SK-N-SH (cell line): ENCODE results near the gene MYO15A. TPM values are rescaled to one million over a fixed set of nuclear protein-coding genes. Genes with fewer than 3 reads are reported as not detected.

Experiments used
- CTCF ChIA-PET: fragments of 300-600, 350-600 bp; formaldehyde crosslinking; extraction: SDS; loops from one replicate; lab custom pipeline; 2021; lab: Yijun Ruan, JAX
- POLR2A ChIA-PET: fragments of 350-600 bp; sonication (Branson Sonifier 250); formaldehyde crosslinking; extraction: SDS; loops from one replicate; lab custom pipeline; 2020; ENCODE audit warnings: antibody characterized with exemption, inconsistent platforms; lab: Yijun Ruan, JAX
- DNase-seq: peaks from one replicate; pipeline ENCODE4 v3.0.0; 2012
- H2AFZ ChIP-seq: fragments of 200-600 bp; sonication (generic); 2 replicates; pipeline ENCODE4 v1.8.1; 2016; ENCODE audit warnings: antibody characterized with exemption, mild to moderate bottlenecking, low read depth
- H3F3A ChIP-seq: fragments of 200-600 bp; sonication (generic); replicated peaks from 2 replicates; pipeline ENCODE3; 2016; ENCODE audit warnings: antibody characterized with exemption, mild to moderate bottlenecking; ENCODE audit not compliant: insufficient read depth
- H3K27ac ChIP-seq, 2 experiments: fragments of 200-500 bp in 1 of 2; fragments of 200-600 bp in 1 of 2; sonication (Bioruptor generic) in 1 of 2; sonication (generic), shearing (Covaris generic) in 1 of 2; 2 replicates each; pipeline versions ENCODE4 v1.5.1 to v1.6.1; 2014 to 2016; ENCODE audit warnings: low read depth in 2 of 2, inconsistent platforms in 1 of 2, low read length in 1 of 2, mild to moderate bottlenecking in 1 of 2, mixed read lengths in 1 of 2
- H3K27me3 ChIP-seq: fragments of 200-600 bp; sonication (generic), shearing (Covaris generic); 2 replicates; pipeline ENCODE4 v1.6.1; 2016; ENCODE audit warnings: mixed run types; ENCODE audit not compliant: insufficient read depth
- H3K36me3 ChIP-seq, 2 experiments: fragments of 200-500 bp in 1 of 2; fragments of 200-600 bp in 1 of 2; sonication (Bioruptor generic) in 1 of 2; sonication (generic) in 1 of 2; replicated peaks in 1 of 2; 2 replicates each; pipeline versions ENCODE3 to v1.5.1; 2014 to 2016; ENCODE audit warnings: low read length in 1 of 2, mild to moderate bottlenecking in 1 of 2; ENCODE audit not compliant: insufficient read depth in 2 of 2, control insufficient read depth in 1 of 2
- H3K4me1 ChIP-seq, 2 experiments: fragments of 200-500 bp in 1 of 2; fragments of 200-600 bp in 1 of 2; sonication (Bioruptor generic) in 1 of 2; sonication (generic), shearing (Covaris generic) in 1 of 2; 2 replicates each; pipeline versions ENCODE4 v1.5.1 to v1.6.1; 2014 to 2016; ENCODE audit warnings: low read depth in 1 of 2, low read length in 1 of 2, mixed run types in 1 of 2; ENCODE audit not compliant: insufficient read depth in 2 of 2, control insufficient read depth in 1 of 2
- H3K4me2 ChIP-seq: fragments of 200-600 bp; sonication (generic), shearing (Covaris generic); 2 replicates; pipeline ENCODE4 v1.6.1; 2017; ENCODE audit warnings: mixed run types
- H3K4me3 ChIP-seq, 2 experiments: fragments of 200-500 bp in 1 of 2; fragments of 200-600 bp in 1 of 2; sonication (Bioruptor generic) in 1 of 2; sonication (generic), shearing (Covaris generic) in 1 of 2; 2 replicates each; pipeline versions ENCODE4 v1.5.1 to v1.8.1; 2014 to 2016; ENCODE audit warnings: low read depth in 2 of 2, inconsistent platforms in 1 of 2, low read length in 1 of 2, mild to moderate bottlenecking in 1 of 2, mixed read lengths in 1 of 2, moderate library complexity in 1 of 2
- H3K79me2 ChIP-seq: fragments of 200-600 bp; sonication (generic); 2 replicates; pipeline ENCODE4 v1.8.1; 2017; ENCODE audit warnings: mild to moderate bottlenecking; ENCODE audit not compliant: insufficient read depth
- H3K9ac ChIP-seq: fragments of 200-600 bp; sonication (generic); 2 replicates; pipeline ENCODE4 v1.6.1; 2017; ENCODE audit warnings: mixed run types
- H3K9me2 ChIP-seq: fragments of 200-600 bp; sonication (generic); 2 replicates; pipeline ENCODE4 v1.6.1; 2017; ENCODE audit warnings: mixed run types
- H3K9me3 ChIP-seq: fragments of 200-600 bp; sonication (generic); 2 replicates; pipeline ENCODE4 v1.6.1; 2017; ENCODE audit warnings: mixed run types, mild to moderate bottlenecking, moderate library complexity
- H4K20me1 ChIP-seq: fragments of 200-600 bp; sonication (generic); 2 replicates; pipeline ENCODE4 v1.6.1; 2017; ENCODE audit warnings: mild to moderate bottlenecking, mixed run types; ENCODE audit not compliant: insufficient read depth
- CTCF ChIP-seq: fragments of 200-600 bp; sonication (generic); IDR thresholded peaks from 2 replicates; pipeline ENCODE4 v1.6.1; 2017; ENCODE audit warnings: antibody characterized with exemption, mild to moderate bottlenecking, moderate library complexity
- ELF1 ChIP-seq: IDR thresholded peaks from 2 replicates; pipeline ENCODE4 v1.4.0; 2012
- EP300 ChIP-seq, 2 experiments: IDR thresholded peaks; 2 replicates each; pipeline versions ENCODE4 v1.4.0 to v1.6.1; 2012; ENCODE audit warnings: borderline replicate concordance in 1 of 2, low read depth in 1 of 2, low read length in 1 of 2
- FOXJ3 ChIP-seq: sonication (generic); formaldehyde crosslinking; IDR thresholded peaks from 2 replicates; pipeline ENCODE4 v1.5.1; 2020; ENCODE audit warnings: mild to moderate bottlenecking, missing genetic modification reagents
- FOXM1 ChIP-seq: IDR thresholded peaks from 2 replicates; pipeline ENCODE4 v1.4.0; 2012; ENCODE audit warnings: low read depth, mild to moderate bottlenecking
- GABPA ChIP-seq: IDR thresholded peaks from 2 replicates; pipeline ENCODE4 v1.4.0; 2012; ENCODE audit warnings: low read depth, mild to moderate bottlenecking
- GATA2 ChIP-seq: sonication (generic); formaldehyde crosslinking; IDR thresholded peaks from 2 replicates; pipeline ENCODE4 v1.5.0; 2020; ENCODE audit warnings: mild to moderate bottlenecking, missing genetic modification reagents
- MXI1 ChIP-seq: IDR thresholded peaks from 2 replicates; pipeline ENCODE4 v1.6.1; 2012; ENCODE audit warnings: mild to moderate bottlenecking, low read depth, low read length, improper control_type of control experiment
- NFIC ChIP-seq: IDR thresholded peaks from 2 replicates; pipeline ENCODE4 v1.4.0; 2012; ENCODE audit warnings: borderline replicate concordance
- NRF1 ChIP-seq: IDR thresholded peaks from 2 replicates; pipeline ENCODE4 v1.6.1; 2012; ENCODE audit warnings: low read depth, mild to moderate bottlenecking, low read length
- PBX3 ChIP-seq: IDR thresholded peaks from 2 replicates; pipeline ENCODE4; 2012
- POLR2AphosphoS5 ChIP-seq: IDR thresholded peaks from 2 replicates; pipeline ENCODE4 v1.6.1; 2012; ENCODE audit warnings: low read depth, low read length
- RCOR1 ChIP-seq: fragments of 150-350 bp; IDR thresholded peaks from 2 replicates; pipeline ENCODE4 v1.6.1; 2017; ENCODE audit warnings: antibody characterized with exemption, low read length
- RFX5 ChIP-seq: IDR thresholded peaks from 2 replicates; pipeline ENCODE4 v1.6.1; 2012; ENCODE audit warnings: mild to moderate bottlenecking, improper control_type of control experiment, low read length
- RXRA ChIP-seq: IDR thresholded peaks from 2 replicates; pipeline ENCODE4 v1.4.0; 2012; ENCODE audit warnings: low read depth, mild to moderate bottlenecking, borderline replicate concordance
- SIN3A ChIP-seq: IDR thresholded peaks from 2 replicates; pipeline ENCODE4 v1.6.1; 2012; ENCODE audit warnings: low read depth, mild to moderate bottlenecking, low read length, moderate library complexity, borderline replicate concordance
- SMC3 ChIP-seq: IDR thresholded peaks from 2 replicates; pipeline ENCODE4 v1.6.1; 2012; ENCODE audit warnings: low read depth, low read length, improper control_type of control experiment
- TAF1 ChIP-seq: IDR thresholded peaks from 2 replicates; pipeline ENCODE4 v1.6.1; 2012; ENCODE audit warnings: low read depth, mild to moderate bottlenecking, low read length, moderate library complexity, borderline replicate concordance
- TCF12 ChIP-seq: IDR thresholded peaks from 2 replicates; pipeline ENCODE4 v1.4.0; 2012
- TEAD4 ChIP-seq: IDR thresholded peaks from 2 replicates; pipeline ENCODE4 v1.4.0; 2012; ENCODE audit warnings: mild to moderate bottlenecking, borderline replicate concordance; ENCODE audit not compliant: insufficient read depth
- USF1 ChIP-seq: IDR thresholded peaks from 2 replicates; pipeline ENCODE4 v1.4.0; 2012; ENCODE audit warnings: low read depth, borderline replicate concordance
- USF2 ChIP-seq: fragments of 150-350 bp; IDR thresholded peaks from 2 replicates; pipeline ENCODE4 v1.6.1; 2017; ENCODE audit warnings: antibody characterized with exemption, low read length, low read depth, borderline replicate concordance
- YY1 ChIP-seq: IDR thresholded peaks from 2 replicates; pipeline ENCODE4 v1.4.0; 2012; ENCODE audit warnings: low read depth, mild to moderate bottlenecking
- WGBS: methylation state at CpG from one replicate; pipeline ENCODE4 v1.1.6; 2017; ENCODE audit warnings: low lambda C conversion rate; 5-methylcytosine and 5-hydroxymethylcytosine counted together
- polyA plus RNA-seq, 3 experiments: library from polyadenylated mRNA; depleted of rRNA; stranded (reverse); fragments of >200 nt; gene quantifications; 2 replicates each; pipeline ENCODE4 v1.2.3, GENCODE V29; 2012

The MYO15A gene
- polyA plus RNA-seq, 1 of the 3 experiments (the other 2 are of a cell fraction) = 0.43 TPM

- H3K36me3 ChIP-seq = no peaks in the 10 kb centered on the region
- 75% methylated on average over 23 of the region's 23 CpGs for WGBS
- no peaks in the 10 kb centered on the region for H3K27me3 ChIP-seq
- H3K9me3 ChIP-seq = no peaks in the 10 kb centered on the region
- DNase-seq = peak; percentile 41
- ChIA-PET CTCF (interaction anchor here (0.5 to 3.3 kb wide), 4 partner anchors 8 to 1737 kb away, joined by 3 to 13 read pairs (median 4); no protein-coding TSS in a partner anchor), POLR2A (no interaction called here)
- no peaks in the 10 kb centered on the region for H3F3A ChIP-seq
- peak overlapping the region; percentile 57 for H3K4me2 ChIP-seq
- H4K20me1 ChIP-seq = 0 out of 2 replicates have a peak, but pooled peaks cover 13% of the 10 kb centered on the region
- no peak for TF ChIP-seq ELF1
- no peak for TF ChIP-seq POLR2AphosphoS5
- TF ChIP-seq RXRA = no peak
- TF ChIP-seq EP300 (IDR thresholded peaks at IDR 0.05; ENCODE audit: borderline replicate concordance in 1 of 2, low read depth in 1 of 2, low read length in 1 of 2) = no peak
- no peak for TF ChIP-seq GATA2 (CRISPR knock-in tag)
- no peak overlapping the region for H3K27ac ChIP-seq
- no peaks in the 10 kb centered on the region for H3K9me2 ChIP-seq
- peaks cover 36% of the 10 kb centered on the region for H3K79me2 ChIP-seq
- H2AFZ ChIP-seq = peak overlapping the region; percentile 90
- H3K4me1 ChIP-seq = peaks cover 9 to 18% of the 10 kb centered on the region in 2 experiments; a peak in 2 of 4 replicates
- H3K4me3 ChIP-seq = peak overlapping the region; percentile 43 to 61; a peak in 3 of 4 replicates
- peak overlapping the region; percentile 26; the same call in 1 of the 2 replicates for H3K9ac ChIP-seq
Observed at GRCh38 chr17:18224387-18225120, 116.0 kb downstream of the MYO15A start.

- H3K9me3 ChIP-seq = no peaks in the 10 kb centered on the region
- H2AFZ ChIP-seq = peak within 1 kb of the TSS; percentile 90
- H3F3A ChIP-seq = no peaks in the 10 kb centered on the region
- H3K27ac ChIP-seq = peak within 1 kb of the TSS in 1 of 2 experiments; percentile 47; a peak in 1 of 4 replicates
- H3K79me2 ChIP-seq = peaks cover 40% of the 10 kb centered on the region
- WGBS = 4% methylated on average over 4 of the region's 60 CpGs
- no peaks in the 10 kb centered on the region for H3K9me2 ChIP-seq
- ChIA-PET POLR2A (no interaction called here), CTCF (interaction anchor here (0.7 to 3.3 kb wide), 3 partner anchors 8 to 83 kb away, joined by 3 to 13 read pairs (median 6); no protein-coding TSS in a partner anchor)
- 0 out of 2 replicates have a peak, but pooled peaks cover 17% of the 10 kb centered on the region for H4K20me1 ChIP-seq
- H3K9ac ChIP-seq = peak within 1 kb of the TSS; percentile 82
- DNase-seq = peak; percentile 100
- H3K4me1 ChIP-seq = peaks cover 9 to 23% of the 10 kb centered on the region in 2 experiments; a peak in 2 of 4 replicates
- H3K4me3 ChIP-seq = peak within 1 kb of the TSS; percentile 90 to 98
- H3K4me2 ChIP-seq = peak within 1 kb of the TSS; percentile 99
- no peaks in the 10 kb centered on the region for H3K36me3 ChIP-seq
- no peaks in the 10 kb centered on the region for H3K27me3 ChIP-seq
- TF ChIP-seq FOXJ3 (CRISPR knock-in tag) = no peak
- TF ChIP-seq CTCF = no peak
- TF ChIP-seq GATA2 (CRISPR knock-in tag) = no peak
- no peak for TF ChIP-seq TAF1
- peak; percentile 66 for TF ChIP-seq NRF1
- no peak for TF ChIP-seq TEAD4
- no peak for TF ChIP-seq TCF12
- no peak for TF ChIP-seq SIN3A
- TF ChIP-seq NFIC = no peak
- TF ChIP-seq USF2 = no peak
- TF ChIP-seq PBX3 = peak; percentile 92
- no peak for TF ChIP-seq RCOR1
- no peak for TF ChIP-seq FOXM1
- peak; percentile 22; the same call in 1 of the 2 replicates for TF ChIP-seq ELF1
- peak; percentile 43 for TF ChIP-seq MXI1
- no peak for TF ChIP-seq GABPA
- no peak for TF ChIP-seq SMC3
- TF ChIP-seq USF1 = no peak
- TF ChIP-seq RFX5 = no peak
- no peak for TF ChIP-seq YY1
Observed at GRCh38 chr17:18225121-18225641, 116.6 kb downstream of the MYO15A start, which contains the start of gene LLGL1. LLGL1 (plus strand) TSS chr17:18225635; CDS start chr17:18225683, 48 bp downstream.
